Measurements from ENCODE around the gene MLLT6. TPM values are rescaled to one million over a fixed set of nuclear protein-coding genes. Genes with fewer than 3 reads are reported as not detected.

MLLT6 gene
- total and polyA plus RNA-seq, 2 of the 13 experiments (the other 11 are each of a cell fraction or from before 2014, with no cell fraction given): 50.7 to 69.5 TPM

DNA sequence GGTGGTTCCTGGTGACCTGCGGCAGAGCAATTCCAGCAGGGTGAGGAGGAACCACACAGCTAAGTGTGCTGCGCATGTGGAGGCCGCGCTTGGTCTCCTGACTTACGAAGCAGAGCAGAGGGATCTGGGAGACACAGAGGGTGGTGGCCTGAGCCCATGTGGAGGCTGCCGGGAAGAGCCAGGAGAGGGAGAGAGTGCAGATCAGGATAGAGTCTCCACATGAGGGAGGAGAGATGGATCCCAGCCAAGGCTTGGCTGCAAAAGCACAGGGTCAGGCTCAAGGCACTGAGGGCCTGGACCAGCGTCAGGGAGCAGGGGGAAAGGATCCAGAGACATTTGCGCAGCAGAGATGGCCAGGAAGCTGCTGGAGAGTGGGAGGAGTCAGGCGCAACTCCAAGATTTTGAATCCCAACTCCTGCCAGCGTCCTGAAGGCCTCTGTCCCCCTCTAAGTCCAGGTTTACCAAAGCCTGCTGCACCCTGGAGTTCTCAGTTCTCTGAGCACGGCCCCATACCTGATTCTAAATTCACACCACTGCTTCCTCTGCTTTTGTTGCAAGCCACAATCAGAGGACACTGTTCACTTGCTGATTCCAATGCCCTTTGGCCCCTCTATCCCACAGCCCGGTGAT, 11.3 kb upstream of the MLLT6 start (continued):
- TF ChIP-seq ZMYM4 (CRISPR knock-in tag; IDR thresholded peaks at IDR 0.05) (0 out of 2 replicates have a peak, but pooled peaks have one; percentile 29), KAT8 (CRISPR knock-in tag; IDR thresholded peaks at IDR 0.05) (peak; percentile 31; the same call in 1 of the 2 replicates), BHLHE40 (IDR thresholded peaks at IDR 0.05; ENCODE audit: low read length) (no peak), ZNF660 (CRISPR knock-in tag; IDR thresholded peaks at IDR 0.05; ENCODE audit: borderline replicate concordance, low read depth) (no peak), ZNF138 (CRISPR knock-in tag; IDR thresholded peaks at IDR 0.05; ENCODE audit: low read depth) (0 out of 2 replicates have a peak, but pooled peaks have one; percentile 52), ZNF251 (CRISPR knock-in tag; IDR thresholded peaks at IDR 0.05) (no peak), HDAC2 (CRISPR knock-in tag; IDR thresholded peaks at IDR 0.05) (peak; percentile 27; the same call in 1 of the 2 replicates), KDM5B (CRISPR knock-in tag; IDR thresholded peaks at IDR 0.05; ENCODE audit: borderline replicate concordance) (peak; percentile 29; the same call in 1 of the 2 replicates), ZNF446 (CRISPR knock-in tag; IDR thresholded peaks at IDR 0.05) (no peak), CHCHD3 (CRISPR knock-in tag; IDR thresholded peaks at IDR 0.05) (peak; percentile 58; the same call in 1 of the 2 replicates), ZNF747 (CRISPR knock-in tag; IDR thresholded peaks at IDR 0.05; ENCODE audit: borderline replicate concordance) (0 out of 2 replicates have a peak, but pooled peaks have one; percentile 36), RXRA (CRISPR knock-in tag; IDR thresholded peaks at IDR 0.05) (peak; percentile 55; the same call in 1 of the 2 replicates), STAT5B (CRISPR knock-in tag; IDR thresholded peaks at IDR 0.05) (no peak), ZNF678 (CRISPR knock-in tag; IDR thresholded peaks at IDR 0.05) (peak; percentile 26; the same call in 1 of the 2 replicates)
- TF ChIP-seq, protein P1, sequence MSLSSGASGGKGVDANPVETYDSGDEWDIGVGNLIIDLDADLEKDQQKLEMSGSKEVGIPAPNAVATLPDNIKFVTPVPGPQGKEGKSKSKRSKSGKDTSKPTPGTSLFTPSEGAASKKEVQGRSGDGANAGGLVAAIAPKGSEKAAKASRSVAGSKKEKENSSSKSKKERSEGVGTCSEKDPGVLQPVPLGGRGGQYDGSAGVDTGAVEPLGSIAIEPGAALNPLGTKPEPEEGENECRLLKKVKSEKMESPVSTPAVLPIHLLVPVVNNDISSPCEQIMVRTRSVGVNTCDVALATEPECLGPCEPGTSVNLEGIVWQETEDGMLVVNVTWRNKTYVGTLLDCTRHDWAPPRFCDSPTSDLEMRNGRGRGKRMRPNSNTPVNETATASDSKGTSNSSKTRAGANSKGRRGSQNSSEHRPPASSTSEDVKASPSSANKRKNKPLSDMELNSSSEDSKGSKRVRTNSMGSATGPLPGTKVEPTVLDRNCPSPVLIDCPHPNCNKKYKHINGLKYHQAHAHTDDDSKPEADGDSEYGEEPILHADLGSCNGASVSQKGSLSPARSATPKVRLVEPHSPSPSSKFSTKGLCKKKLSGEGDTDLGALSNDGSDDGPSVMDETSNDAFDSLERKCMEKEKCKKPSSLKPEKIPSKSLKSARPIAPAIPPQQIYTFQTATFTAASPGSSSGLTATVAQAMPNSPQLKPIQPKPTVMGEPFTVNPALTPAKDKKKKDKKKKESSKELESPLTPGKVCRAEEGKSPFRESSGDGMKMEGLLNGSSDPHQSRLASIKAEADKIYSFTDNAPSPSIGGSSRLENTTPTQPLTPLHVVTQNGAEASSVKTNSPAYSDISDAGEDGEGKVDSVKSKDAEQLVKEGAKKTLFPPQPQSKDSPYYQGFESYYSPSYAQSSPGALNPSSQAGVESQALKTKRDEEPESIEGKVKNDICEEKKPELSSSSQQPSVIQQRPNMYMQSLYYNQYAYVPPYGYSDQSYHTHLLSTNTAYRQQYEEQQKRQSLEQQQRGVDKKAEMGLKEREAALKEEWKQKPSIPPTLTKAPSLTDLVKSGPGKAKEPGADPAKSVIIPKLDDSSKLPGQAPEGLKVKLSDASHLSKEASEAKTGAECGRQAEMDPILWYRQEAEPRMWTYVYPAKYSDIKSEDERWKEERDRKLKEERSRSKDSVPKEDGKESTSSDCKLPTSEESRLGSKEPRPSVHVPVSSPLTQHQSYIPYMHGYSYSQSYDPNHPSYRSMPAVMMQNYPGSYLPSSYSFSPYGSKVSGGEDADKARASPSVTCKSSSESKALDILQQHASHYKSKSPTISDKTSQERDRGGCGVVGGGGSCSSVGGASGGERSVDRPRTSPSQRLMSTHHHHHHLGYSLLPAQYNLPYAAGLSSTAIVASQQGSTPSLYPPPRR (CRISPR knock-in tag; IDR thresholded peaks at IDR 0.05; ENCODE audit: borderline replicate concordance): peak; percentile 30; the same call in 1 of the 2 replicates
- TF ChIP-seq, protein P2, sequence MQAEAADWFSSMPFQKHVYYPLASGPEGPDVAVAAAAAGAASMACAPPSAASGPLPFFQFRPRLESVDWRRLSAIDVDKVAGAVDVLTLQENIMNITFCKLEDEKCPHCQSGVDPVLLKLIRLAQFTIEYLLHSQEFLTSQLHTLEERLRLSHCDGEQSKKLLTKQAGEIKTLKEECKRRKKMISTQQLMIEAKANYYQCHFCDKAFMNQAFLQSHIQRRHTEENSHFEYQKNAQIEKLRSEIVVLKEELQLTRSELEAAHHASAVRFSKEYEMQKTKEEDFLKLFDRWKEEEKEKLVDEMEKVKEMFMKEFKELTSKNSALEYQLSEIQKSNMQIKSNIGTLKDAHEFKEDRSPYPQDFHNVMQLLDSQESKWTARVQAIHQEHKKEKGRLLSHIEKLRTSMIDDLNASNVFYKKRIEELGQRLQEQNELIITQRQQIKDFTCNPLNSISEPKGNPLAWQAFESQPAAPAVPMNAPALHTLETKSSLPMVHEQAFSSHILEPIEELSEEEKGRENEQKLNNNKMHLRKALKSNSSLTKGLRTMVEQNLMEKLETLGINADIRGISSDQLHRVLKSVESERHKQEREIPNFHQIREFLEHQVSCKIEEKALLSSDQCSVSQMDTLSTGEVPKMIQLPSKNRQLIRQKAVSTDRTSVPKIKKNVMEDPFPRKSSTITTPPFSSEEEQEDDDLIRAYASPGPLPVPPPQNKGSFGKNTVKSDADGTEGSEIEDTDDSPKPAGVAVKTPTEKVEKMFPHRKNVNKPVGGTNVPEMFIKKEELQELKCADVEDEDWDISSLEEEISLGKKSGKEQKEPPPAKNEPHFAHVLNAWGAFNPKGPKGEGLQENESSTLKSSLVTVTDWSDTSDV (CRISPR knock-in tag; IDR thresholded peaks at IDR 0.05): peak; percentile 54; the same call in 1 of the 2 replicates
- TF ChIP-seq, protein P3, sequence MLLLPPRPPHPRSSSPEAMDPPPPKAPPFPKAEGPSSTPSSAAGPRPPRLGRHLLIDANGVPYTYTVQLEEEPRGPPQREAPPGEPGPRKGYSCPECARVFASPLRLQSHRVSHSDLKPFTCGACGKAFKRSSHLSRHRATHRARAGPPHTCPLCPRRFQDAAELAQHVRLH (CRISPR knock-in tag; IDR thresholded peaks at IDR 0.05; ENCODE audit: borderline replicate concordance, low read depth): 0 out of 2 replicates have a peak, but pooled peaks have one; percentile 12
- TF ChIP-seq, protein P4, sequence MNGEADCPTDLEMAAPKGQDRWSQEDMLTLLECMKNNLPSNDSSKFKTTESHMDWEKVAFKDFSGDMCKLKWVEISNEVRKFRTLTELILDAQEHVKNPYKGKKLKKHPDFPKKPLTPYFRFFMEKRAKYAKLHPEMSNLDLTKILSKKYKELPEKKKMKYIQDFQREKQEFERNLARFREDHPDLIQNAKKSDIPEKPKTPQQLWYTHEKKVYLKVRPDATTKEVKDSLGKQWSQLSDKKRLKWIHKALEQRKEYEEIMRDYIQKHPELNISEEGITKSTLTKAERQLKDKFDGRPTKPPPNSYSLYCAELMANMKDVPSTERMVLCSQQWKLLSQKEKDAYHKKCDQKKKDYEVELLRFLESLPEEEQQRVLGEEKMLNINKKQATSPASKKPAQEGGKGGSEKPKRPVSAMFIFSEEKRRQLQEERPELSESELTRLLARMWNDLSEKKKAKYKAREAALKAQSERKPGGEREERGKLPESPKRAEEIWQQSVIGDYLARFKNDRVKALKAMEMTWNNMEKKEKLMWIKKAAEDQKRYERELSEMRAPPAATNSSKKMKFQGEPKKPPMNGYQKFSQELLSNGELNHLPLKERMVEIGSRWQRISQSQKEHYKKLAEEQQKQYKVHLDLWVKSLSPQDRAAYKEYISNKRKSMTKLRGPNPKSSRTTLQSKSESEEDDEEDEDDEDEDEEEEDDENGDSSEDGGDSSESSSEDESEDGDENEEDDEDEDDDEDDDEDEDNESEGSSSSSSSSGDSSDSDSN (CRISPR knock-in tag; IDR thresholded peaks at IDR 0.05): peak; percentile 23; the same call in 1 of the 2 replicates

Measured in HepG2 (cell line).